WTC11 (cell line): ENCODE data around the gene CFAP119.

Experiments
- NFYB ChIP-seq: sonication (generic); formaldehyde crosslinking; conservative IDR thresholded peaks from 2 replicates; pipeline ENCODE4 v1.8.0; 2022; ENCODE audit warnings: low read depth, missing genetic modification reagents
- TEAD4 ChIP-seq: sonication (generic); formaldehyde crosslinking; IDR thresholded peaks from 2 replicates; pipeline ENCODE4 v1.8.0; 2022; ENCODE audit warnings: mild to moderate bottlenecking, missing genetic modification reagents
- TF ChIP-seq, protein P1 (sequence below): sonication (generic); formaldehyde crosslinking; IDR thresholded peaks from 2 replicates; pipeline ENCODE4 v1.8.0; 2022; ENCODE audit warnings: mild to moderate bottlenecking, missing genetic modification reagents
- TF ChIP-seq, protein P2 (sequence below): fragments of 250-450 bp; sonication (Bioruptor Pico); IDR thresholded peaks from 2 replicates; pipeline ENCODE4 v2.1.2; 2022; ENCODE audit warnings: mild to moderate bottlenecking, moderate library complexity

DNA sequence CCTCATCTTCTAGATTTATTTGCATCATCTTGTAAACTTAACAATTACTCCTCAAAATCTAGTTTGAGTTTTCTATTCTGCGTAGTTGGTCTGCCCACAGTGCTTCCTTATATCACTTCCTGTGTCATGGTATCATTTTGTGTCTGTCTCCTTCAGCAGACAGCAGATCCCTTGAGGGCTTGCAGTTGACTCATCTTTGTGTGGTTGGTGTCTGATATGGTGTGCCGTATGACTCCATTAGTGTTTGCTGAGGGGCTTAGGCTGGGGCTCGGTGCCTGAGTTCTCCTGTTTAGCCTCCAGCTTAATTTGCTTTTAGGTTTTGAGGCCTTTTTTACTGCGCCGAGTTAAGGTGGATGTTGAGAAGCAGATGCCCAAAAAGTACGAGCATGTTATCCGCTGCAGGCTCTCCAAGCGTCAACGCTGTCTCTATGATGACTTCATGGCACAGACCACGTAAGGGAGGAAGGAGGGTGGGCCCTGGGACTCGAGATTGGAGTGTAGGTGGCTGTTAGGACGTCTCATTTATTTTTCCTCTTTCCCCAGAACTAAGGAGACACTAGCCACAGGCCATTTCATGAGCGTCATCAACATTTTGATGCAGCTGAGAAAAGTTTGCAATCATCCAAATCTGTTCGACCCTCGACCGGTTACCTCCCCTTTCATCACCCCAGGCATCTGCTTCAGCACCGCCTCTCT is 46.0 kb downstream of the CFAP119 start:
- TF ChIP-seq, protein P1, sequence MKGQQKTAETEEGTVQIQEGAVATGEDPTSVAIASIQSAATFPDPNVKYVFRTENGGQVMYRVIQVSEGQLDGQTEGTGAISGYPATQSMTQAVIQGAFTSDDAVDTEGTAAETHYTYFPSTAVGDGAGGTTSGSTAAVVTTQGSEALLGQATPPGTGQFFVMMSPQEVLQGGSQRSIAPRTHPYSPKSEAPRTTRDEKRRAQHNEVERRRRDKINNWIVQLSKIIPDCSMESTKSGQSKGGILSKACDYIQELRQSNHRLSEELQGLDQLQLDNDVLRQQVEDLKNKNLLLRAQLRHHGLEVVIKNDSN = no peak
- TF ChIP-seq TEAD4 (CRISPR knock-in tag) (no peak), NFYB (no peak)
- TF ChIP-seq, protein P2, sequence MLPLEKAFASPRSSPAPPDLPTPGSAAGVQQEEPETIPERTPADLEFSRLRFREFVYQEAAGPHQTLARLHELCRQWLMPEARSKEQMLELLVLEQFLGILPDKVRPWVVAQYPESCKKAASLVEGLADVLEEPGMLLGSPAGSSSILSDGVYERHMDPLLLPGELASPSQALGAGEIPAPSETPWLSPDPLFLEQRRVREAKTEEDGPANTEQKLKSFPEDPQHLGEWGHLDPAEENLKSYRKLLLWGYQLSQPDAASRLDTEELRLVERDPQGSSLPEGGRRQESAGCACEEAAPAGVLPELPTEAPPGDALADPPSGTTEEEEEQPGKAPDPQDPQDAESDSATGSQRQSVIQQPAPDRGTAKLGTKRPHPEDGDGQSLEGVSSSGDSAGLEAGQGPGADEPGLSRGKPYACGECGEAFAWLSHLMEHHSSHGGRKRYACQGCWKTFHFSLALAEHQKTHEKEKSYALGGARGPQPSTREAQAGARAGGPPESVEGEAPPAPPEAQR (CRISPR knock-in tag) = no peak
